Gastroesophageal sphincter (tissue), 3 donors: ENCODE results near the gene DPP6.

Source experiments
- CTCF ChIP-seq, 4 experiments: fragments of 200-600 bp in 2 of 4; fragments of 450-650 bp in 2 of 4; sonication (generic) in 1 of 4; IDR thresholded peaks; one replicate each; pipeline ENCODE4 v1.5.1; 2017 to 2019; ENCODE audit warnings: antibody characterized with exemption in 4 of 4, mild to moderate bottlenecking in 2 of 4, moderate library complexity in 2 of 4
- POLR2A ChIP-seq, 2 donors: fragments of 450-650 bp; IDR thresholded peaks; one replicate each; pipeline ENCODE4 v1.6.1; 2017; ENCODE audit warnings: antibody characterized with exemption in 2 of 2, mild to moderate bottlenecking in 2 of 2, moderate library complexity in 1 of 2
- POLR2AphosphoS5 ChIP-seq: sonication (generic); formaldehyde crosslinking; IDR thresholded peaks from one replicate; pipeline ENCODE4 v1.6.1; 2017; ENCODE audit warnings: antibody characterized with exemption

DNA sequence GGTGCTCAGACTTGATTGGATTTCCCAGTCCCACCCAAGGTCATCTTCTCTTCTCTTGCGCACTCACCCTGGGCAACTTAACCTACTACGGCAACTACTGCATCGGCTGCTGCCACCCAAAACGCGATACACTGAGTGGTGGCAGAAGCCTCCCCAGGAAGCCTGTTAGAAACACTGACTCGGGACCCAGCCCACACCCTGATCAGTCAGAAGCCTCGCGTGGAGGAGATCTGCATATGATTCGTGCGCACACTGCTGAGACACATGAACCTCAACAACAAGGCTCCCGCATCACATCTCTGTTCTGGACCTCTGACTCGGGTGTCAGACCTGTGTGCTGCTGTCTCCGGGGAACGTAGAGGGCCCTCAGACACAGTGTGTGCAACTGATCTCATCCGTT, 531.3 kb downstream of the DPP6 start:
- TF ChIP-seq CTCF (IDR thresholded peaks at IDR 0.05): no peak
- no peak for TF ChIP-seq POLR2A (IDR thresholded peaks at IDR 0.05)
- TF ChIP-seq POLR2AphosphoS5: no peak
